Mesendoderm (in vitro differentiated cells): ENCODE data around the gene FAM9A.
A peak's percentile ranks its signal among the peaks of the same experiment; 100 is the strongest.

Experiments used
- DNase-seq: peaks from one replicate; pipeline ENCODE4 v3.0.0; 2013
- H2AK5ac ChIP-seq: 2 replicates; pipeline ENCODE4 v1.6.1; 2013; ENCODE audit warnings: low read length, inconsistent platforms
- H2BK120ac ChIP-seq: 2 replicates; pipeline ENCODE4 v1.6.1; 2013; ENCODE audit warnings: low read depth, mild to moderate bottlenecking, low read length, moderate library complexity, mixed read lengths
- H2BK15ac ChIP-seq: replicated peaks from 2 replicates; pipeline ENCODE4 v1.6.1; 2013; ENCODE audit warnings: low read depth, mild to moderate bottlenecking, moderate library complexity
- H2BK5ac ChIP-seq: 2 replicates; pipeline ENCODE4 v1.6.1; 2013; ENCODE audit warnings: low read length, inconsistent platforms
- H3K18ac ChIP-seq: 2 replicates; pipeline ENCODE4 v1.6.1; 2013; ENCODE audit warnings: mild to moderate bottlenecking, low read length, mixed read lengths
- H3K23ac ChIP-seq: one replicate; pipeline ENCODE4 v1.6.1; 2013; ENCODE audit warnings: low read length
- H3K27ac ChIP-seq: 2 replicates; pipeline ENCODE4 v1.5.1; 2013; ENCODE audit warnings: low read depth, mild to moderate bottlenecking, inconsistent platforms, low read length, moderate library complexity
- H3K27me3 ChIP-seq: 2 replicates; pipeline ENCODE4 v1.6.1; 2013; ENCODE audit warnings: low read length, control low read depth, mild to moderate bottlenecking, inconsistent platforms; ENCODE audit not compliant: insufficient read depth, poor library complexity
- H3K36me3 ChIP-seq: 2 replicates; pipeline ENCODE4 v1.6.1; 2013; ENCODE audit warnings: low read length, inconsistent platforms; ENCODE audit not compliant: control insufficient read depth, insufficient read depth
- H3K4ac ChIP-seq: one replicate; pipeline ENCODE4 v1.6.1; 2013; ENCODE audit warnings: low read depth, mild to moderate bottlenecking, low read length, moderate library complexity
- H3K4me1 ChIP-seq: 2 replicates; pipeline ENCODE4 v1.6.1; 2013; ENCODE audit warnings: low read depth, low read length, inconsistent platforms; ENCODE audit not compliant: control insufficient read depth
- H3K4me2 ChIP-seq: 2 replicates; pipeline ENCODE4 v1.6.1; 2013; ENCODE audit warnings: low read length
- H3K4me3 ChIP-seq: 2 replicates; pipeline ENCODE4 v1.5.1; 2013; ENCODE audit warnings: mild to moderate bottlenecking, low read length
- H3K56ac ChIP-seq: one replicate; pipeline ENCODE4 v1.6.1; 2013; ENCODE audit warnings: low read length
- H3K79me1 ChIP-seq: 2 replicates; pipeline ENCODE4 v1.6.1; 2013; ENCODE audit warnings: low read length, inconsistent platforms
- H3K79me2 ChIP-seq: 2 replicates; pipeline ENCODE4 v1.6.1; 2013; ENCODE audit warnings: mild to moderate bottlenecking, low read length; ENCODE audit not compliant: control insufficient read depth, insufficient read depth
- H3K9ac ChIP-seq: 2 replicates; pipeline ENCODE4 v1.6.1; 2013; ENCODE audit warnings: low read length, inconsistent platforms
- H4K5ac ChIP-seq: one replicate; pipeline ENCODE4 v1.6.1; 2013; ENCODE audit warnings: low read length
- H4K8ac ChIP-seq: one replicate; pipeline ENCODE4 v1.6.1; 2013; ENCODE audit warnings: low read depth, mild to moderate bottlenecking, control low read depth, low read length, moderate library complexity
- WGBS: extraction: QIAGEN DNeasy Blood & Tissue Kit; methylation state at CpG from one replicate; pipeline ENCODE4 v1.1.7; 2013; ENCODE audit warnings: low lambda C conversion rate, missing lambda C conversion rate; ENCODE audit not compliant: insufficient coverage; ENCODE audit errors: extremely low coverage; 5-methylcytosine and 5-hydroxymethylcytosine counted together

FAM9A gene

DNA sequence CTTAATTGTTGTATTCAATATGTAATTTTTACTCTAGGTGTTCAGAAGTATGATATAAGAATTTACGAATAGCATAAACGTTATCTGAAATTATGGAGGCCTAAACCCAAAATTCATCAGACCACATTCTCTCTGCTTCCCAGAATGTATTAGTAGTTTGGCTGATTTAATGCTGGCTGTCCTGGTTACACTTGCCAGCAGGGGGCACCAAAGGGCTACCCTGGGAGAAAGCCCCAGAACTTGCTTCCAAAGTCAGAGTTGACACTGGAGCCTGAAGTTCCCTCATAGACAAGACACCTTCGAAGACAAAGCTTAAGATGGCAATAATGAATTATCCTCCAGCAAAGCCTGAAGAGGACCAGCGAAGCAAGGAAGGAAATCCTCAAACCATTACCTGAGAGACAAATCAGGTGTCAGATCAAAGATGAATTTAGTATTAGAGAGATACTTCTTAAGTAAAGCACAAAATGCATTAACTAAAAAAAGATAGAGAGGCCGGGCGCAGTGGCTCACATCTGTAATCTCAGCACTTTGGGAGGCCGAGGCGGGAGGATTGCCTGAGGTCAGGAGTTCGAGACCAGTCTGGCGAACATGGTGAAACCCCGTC lies 58.0 kb downstream of the FAM9A start:
- Histone ChIP-seq H3K23ac (no peak overlapping the region), H3K56ac (no peak overlapping the region), H2AK5ac (no peak overlapping the region), H2BK120ac (no peak overlapping the region), H3K4me2 (no peak overlapping the region), H3K4me3 (no peak overlapping the region), H3K79me1 (no peaks in the 10 kb centered on the region), H3K4me1 (no peaks in the 10 kb centered on the region), H4K5ac (no peak overlapping the region), H3K36me3 (no peaks in the 10 kb centered on the region), H3K4ac (no peak overlapping the region), H3K9ac (no peak overlapping the region), H3K27ac (no peak overlapping the region), H3K18ac (no peak overlapping the region), H3K27me3 (no peaks in the 10 kb centered on the region), H3K79me2 (no peaks in the 10 kb centered on the region), H2BK15ac (no peak overlapping the region), H2BK5ac (no peak overlapping the region), H4K8ac (no peak overlapping the region)
- peak; percentile 60 for DNase-seq
- WGBS, result no CpG with 5 or more reads among the region's 11 CpGs

DNA sequence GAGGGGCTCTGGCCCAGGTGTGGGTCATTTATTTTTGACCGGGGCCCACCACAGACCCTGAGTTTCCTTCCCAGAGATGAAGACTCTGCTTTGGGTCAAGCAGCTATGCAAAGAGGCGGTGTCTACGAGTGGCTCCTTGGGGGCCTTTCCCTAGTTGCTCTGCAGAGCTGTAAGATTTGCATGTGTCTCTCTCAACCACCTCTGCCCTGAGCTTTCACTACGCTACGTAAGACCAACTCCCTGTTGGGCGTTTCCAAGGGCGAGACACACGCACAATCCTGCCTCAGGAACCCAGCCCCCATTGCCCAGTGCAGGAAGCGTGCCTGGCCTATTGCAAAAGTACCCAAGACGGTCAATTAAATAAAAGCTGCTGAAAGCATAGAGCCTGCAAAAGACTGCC lies 59.2 kb downstream of the FAM9A start:
- no peak for DNase-seq
- no peak overlapping the region for H3K18ac ChIP-seq
- H3K4me3 ChIP-seq, result no peak overlapping the region
- H3K79me1 ChIP-seq, result no peaks in the 10 kb centered on the region
- H2BK15ac ChIP-seq, result no peak overlapping the region
- no peak overlapping the region for H3K4me2 ChIP-seq
- no peak overlapping the region for H3K56ac ChIP-seq
- H3K4me1 ChIP-seq, result no peaks in the 10 kb centered on the region
- H3K27ac ChIP-seq, result no peak overlapping the region
- H4K5ac ChIP-seq, result no peak overlapping the region
- no peak overlapping the region for H3K4ac ChIP-seq
- no peak overlapping the region for H4K8ac ChIP-seq
- H3K36me3 ChIP-seq, result no peaks in the 10 kb centered on the region
- H3K27me3 ChIP-seq, result no peaks in the 10 kb centered on the region
- no peak overlapping the region for H2BK5ac ChIP-seq
- H2BK120ac ChIP-seq, result no peak overlapping the region
- whole genome bisulfite sequencing, result no CpG with 5 or more reads among the region's 10 CpGs
- H3K23ac ChIP-seq, result no peak overlapping the region
- no peak overlapping the region for H3K9ac ChIP-seq
- no peaks in the 10 kb centered on the region for H3K79me2 ChIP-seq
- no peak overlapping the region for H2AK5ac ChIP-seq
